ENCODE results near the gene SSUH2.
A peak's percentile ranks its signal among the peaks of the same experiment; 100 is the strongest.

Gene SSUH2

GRCh38 chr3:8640223-8640622 is 4.4 kb downstream of the SSUH2 start:
- DNase-seq (ENCODE audit: low read depth): no peak

- no peak for DNase-seq (ENCODE audit: low read depth)
Measured at GRCh38 chr3:8639659-8640000, 5.0 kb downstream of the SSUH2 start.

GRCh38 chr3:8638994-8639658 is 5.5 kb downstream of the SSUH2 start:
- no peak for DNase-seq (ENCODE audit: low read depth)

DNA sequence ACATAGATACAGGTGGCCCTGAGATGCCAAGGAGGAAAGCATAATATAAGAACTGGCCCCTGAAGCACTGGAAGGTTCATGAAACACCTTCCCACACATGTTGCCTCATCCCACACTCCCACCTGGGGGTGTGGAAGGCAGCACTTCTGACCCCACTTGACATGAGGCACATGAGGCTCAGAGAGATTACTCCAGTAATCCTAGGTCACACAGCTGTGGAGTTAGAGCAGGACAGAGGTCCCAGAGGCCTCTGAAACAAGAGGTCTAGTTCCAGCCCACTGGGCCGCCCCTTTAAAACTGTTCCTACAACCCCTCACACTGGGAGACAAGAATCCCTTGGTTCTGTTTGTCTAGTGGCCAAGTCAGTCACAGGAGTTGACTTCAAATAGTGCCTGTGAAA is 7.2 kb downstream of the SSUH2 start:
- no peak for DNase-seq (ENCODE audit: low read depth)

- DNase-seq (ENCODE audit: low read depth): no peak
Measured at GRCh38 chr3:8635631-8636030, 9.0 kb downstream of the SSUH2 start.

- no peak for DNase-seq (ENCODE audit: low read depth)
Measured at GRCh38 chr3:8635125-8635524, 9.5 kb downstream of the SSUH2 start.

DNA sequence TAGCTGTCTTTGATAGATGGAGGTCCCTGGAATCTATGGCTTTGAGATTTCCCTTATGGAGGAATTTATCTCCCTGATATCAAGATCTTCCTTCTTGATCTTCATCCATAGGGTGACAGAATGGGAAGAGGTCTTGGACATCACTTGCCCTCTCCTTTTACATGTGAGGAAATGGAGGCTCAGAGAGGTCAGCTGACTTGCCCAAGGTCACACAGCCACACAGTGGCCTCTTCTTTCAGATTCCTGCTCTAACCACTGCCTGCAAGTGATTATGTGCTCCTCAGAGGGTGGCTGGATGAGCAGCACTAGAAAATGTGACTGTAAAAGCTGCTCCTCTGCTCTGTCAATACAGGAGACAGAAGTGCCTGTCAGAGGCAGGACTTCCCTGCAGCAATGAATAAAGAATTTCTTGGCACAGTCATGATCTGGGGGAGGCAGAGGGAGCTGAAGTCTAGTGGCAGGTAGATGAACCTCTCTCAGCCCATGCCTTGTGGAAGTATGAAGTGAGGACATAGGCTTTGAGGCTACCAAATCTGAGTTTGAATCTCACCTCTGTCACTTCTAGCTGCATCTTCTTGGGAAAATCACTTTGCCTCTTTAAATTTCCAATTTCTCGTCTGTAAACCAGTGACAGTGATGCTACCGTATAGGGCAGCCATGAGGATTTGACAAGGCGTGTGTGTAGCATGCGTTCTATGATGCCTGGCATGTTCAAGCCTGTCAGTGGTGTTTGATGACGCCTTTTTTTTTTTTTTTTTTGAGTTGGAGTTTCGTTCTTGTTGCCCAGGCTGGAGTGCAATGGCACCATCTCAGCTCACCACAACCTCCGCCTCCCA is 12.0 kb downstream of the SSUH2 start:
- DNase-seq (ENCODE audit: low read depth): no peak

DNA sequence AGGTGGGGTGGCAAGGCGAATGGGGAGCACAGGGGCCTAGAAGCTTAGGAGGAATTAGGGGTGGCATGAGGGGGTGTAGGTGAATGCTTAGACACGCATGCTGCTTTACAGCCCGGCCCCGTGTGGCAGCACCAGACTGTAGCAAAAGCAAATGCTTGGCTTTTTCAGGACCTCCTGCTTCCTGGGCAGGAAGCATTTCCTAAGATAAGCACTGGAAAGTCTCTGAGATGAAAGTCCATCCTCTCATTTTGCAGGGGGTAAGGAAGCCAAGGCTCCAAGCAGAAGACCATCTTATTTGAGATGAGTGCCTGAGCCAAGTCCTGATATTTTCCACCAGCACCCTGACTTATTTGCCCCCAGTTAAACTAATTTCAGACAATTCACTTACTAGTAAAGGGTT is 12.9 kb downstream of the SSUH2 start:
- no peak for DNase-seq (ENCODE audit: low read depth)

DNA sequence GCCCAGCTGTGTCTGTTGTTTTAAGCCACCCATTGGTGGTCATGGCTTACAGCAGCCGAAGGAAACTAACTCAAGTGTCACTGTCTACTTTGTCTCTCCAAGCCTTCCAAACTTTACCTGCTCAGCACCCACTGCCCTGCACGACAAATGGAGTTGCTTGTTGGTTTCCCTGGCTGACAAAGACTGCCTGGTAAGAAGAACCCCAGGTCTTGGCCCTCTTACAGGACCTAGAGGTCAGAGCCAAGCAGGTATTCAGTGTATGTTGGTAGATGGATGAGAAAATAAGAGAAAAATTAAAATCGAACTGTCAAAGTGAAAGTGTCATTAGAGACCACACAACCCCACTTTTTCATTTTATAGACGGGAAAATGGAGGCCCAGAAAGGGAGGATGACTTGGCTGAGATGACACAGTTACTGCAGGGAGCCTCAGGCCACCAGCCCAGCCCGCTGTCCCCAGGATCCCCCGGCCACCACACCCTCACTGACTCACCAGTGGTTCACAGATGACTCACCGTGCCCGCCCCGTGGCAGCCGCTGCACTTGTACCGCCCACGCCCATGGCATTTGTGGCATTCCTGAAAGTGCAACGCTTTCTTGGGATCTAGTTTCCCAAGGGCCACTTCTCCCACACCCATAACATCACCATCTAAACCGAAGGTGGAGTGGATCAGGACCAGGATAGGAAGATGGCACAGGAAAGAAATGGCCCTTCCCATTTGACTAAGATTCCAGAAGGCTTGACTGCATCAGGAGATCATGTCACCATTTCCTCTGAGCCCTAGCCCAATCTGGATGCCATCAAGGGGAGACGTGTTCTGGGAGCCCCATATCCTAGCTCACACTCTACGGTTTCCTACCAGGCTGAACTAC is 15.2 kb downstream of the SSUH2 start:
- DNase-seq (ENCODE audit: low read depth): peak; percentile 34

- no peak for DNase-seq (ENCODE audit: low read depth)
Measured at GRCh38 chr3:8627949-8628348, 16.6 kb downstream of the SSUH2 start.

- no peak for DNase-seq (ENCODE audit: low read depth)
Measured at GRCh38 chr3:8627201-8627940, 17.2 kb downstream of the SSUH2 start.

DNA sequence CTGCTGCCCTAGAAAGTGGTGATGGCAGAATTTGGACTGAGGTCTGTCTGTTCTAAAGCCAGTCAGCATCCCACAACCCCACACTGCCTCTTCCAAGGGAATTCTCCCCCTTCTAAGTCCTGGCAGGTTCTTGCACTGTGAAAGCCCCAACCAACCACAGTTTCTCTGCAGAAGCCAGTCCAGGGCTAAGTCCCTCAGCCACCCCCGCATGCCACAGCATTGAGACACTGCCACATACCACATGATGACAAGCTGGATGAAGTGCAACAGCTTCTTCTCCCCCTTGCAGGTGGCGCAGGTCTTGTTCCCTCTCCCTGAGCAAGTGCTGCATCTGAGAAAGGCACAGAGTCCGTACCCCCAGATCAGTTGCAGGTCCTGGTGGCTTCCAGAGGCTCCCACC is 18.6 kb downstream of the SSUH2 start:
- DNase-seq (ENCODE audit: low read depth): no peak

DNA sequence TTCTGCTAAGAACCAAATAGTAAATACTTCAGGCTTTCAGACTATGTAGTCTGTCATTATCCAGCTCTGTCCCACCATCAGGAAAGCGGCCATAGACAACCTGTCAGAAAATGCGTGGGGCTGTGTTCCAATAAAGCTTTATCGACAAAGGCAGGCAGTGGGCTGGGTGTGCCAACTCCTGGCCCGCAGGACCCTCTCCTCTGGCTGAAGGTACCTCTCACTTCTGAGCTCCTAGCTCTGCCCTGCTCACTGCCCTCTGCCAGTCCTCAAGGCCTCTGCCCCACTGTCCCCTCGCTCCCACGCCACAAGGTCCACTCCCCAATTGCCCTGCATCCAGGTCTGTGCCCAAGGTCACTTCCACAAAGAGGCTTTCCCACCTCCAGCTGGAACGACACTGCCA is 20.0 kb downstream of the SSUH2 start:
- DNase-seq (ENCODE audit: low read depth): no peak

DNA sequence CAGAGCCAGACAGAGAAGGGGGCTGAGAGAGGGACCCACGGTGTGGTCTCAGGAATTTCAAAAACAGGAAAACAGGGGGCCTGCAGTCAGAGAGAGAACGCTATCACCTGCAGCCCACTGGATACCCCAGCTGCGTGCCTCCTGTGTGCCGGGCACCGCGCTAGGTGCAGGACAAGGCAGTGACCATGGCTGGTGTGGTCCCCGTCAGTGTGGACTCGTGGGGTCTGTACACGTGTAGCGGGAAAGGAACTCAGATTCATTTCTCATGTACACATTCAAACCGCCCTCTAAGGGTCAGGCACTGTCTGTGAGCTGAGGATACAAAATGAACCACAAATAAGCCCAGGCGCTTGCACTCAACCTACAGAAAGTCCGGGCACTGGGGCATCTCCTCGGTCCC is 20.9 kb downstream of the SSUH2 start:
- DNase-seq (ENCODE audit: low read depth): no peak

DNA sequence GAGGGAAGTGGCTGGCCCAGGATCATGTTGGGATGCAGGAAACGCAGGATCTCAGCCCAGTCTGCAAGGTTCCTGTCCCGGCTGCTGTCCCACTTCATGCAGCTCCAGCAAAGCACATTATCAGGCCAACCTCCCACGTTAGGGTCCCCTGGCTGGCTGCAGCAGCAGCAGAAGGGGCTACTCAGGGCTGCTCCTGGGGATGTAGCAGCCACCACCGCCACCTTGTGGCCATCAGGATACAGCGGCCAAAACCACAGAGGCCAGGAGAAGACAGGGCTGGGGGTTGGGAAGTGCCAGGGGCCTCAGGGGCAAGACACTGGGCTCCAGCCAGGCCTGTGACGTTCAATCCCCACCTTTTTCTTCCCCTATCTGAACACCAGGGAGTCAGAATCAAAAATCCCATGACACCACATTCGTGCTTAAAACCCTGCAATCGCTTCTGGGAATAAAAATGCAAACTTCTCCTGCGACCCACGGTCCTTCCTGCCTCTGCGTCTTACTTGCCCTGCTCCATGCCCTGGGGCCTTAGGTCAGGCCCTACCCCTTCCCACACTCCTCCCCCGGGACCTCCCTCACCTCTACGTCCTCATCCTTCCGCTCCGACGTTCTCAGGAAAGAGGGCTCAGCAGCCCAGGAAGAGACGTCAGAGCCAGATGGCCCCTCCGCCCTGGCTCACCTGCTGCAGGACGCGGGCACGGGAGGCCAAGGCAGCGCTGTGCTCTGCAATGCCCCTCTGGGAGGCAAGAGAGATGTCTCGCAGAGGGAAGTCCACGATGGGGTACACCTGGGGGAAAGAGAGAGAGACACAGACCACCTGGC is 21.5 kb downstream of the SSUH2 start:
- no peak for DNase-seq (ENCODE audit: low read depth)

- DNase-seq (ENCODE audit: low read depth): no peak
Measured at GRCh38 chr3:8621872-8622271, 22.7 kb downstream of the SSUH2 start.

DNA sequence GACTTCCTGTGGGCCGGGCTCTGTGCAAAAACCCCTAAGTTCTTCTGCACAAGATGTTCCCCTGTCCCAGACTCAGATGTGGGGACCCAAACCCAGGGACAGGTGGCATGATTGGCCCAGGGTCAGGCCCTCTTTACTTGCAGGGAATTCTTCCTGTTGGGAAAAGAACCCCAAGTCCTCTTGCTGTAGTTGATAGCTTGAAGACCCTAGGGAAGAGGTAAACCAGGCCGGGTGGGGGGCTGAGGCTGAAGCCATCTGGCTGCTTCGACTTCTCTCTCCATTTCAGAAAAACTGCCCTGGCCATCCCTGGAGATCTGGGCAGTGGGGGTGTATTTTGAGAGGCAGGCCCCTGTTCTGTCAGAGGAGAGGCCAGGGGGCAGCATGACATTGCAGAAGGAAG is 23.5 kb downstream of the SSUH2 start:
- no peak for DNase-seq (ENCODE audit: low read depth)

DNA sequence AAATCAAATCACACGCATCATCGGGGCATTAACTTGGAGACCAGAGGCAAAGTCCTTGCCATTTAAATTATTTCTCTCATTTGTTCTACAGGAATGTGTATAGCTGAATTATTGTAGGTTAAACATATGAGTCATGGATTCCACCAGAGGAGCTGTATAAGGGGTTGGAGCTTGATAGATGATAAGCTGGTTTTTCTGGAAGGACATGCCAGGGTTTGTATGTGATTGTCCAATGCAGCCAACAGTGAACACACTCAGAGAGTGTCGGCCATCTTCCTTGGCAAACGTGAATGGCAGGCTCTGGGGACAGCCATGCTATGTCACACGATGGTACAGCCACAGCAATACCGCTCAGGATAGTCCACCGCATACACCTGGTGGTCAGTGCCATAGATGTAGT is 25.1 kb downstream of the SSUH2 start:
- no peak for DNase-seq (ENCODE audit: low read depth)

GRCh38 chr3:8618950-8619349 is 25.6 kb downstream of the SSUH2 start:
- no peak for DNase-seq (ENCODE audit: low read depth)

DNA sequence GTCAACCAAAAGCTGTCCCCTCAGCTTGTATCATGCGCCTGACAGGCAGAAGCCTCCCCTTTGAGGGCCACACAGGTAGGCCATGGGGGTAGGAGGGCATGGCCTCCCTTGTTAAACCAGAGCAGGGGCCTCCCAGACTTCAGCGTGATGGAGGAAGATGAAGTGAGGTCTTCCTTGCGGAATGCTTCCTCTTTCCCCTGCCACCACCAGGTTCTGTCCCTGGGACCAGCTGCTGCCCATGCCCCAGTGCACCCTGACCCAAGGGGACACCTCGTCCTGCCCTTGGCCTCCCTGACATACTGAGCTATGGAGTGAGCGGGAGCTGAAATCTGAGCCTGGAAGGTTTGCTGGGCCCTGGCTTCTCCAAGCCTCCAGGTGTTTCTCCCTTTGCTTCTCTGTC is 26.7 kb downstream of the SSUH2 start:
- DNase-seq (ENCODE audit: low read depth): no peak

DNA sequence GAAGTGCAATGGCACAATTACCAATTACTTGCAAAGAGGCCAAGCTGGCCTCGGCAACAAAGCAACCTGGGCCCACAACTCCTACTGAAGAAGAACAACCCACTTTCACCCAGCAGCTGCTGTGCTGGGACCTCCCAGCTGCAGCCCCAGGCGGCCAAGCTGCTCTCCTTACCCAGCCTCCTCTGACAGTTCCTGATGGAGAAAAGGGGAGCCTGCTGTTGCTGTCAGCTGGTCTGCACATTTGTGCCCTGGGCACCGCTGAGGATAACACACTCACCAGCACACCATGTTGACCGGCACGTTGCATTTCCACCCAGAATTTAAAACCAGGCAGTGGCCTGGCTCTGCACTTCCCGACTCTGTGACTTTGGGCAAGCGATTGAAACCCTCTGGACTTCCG is 33.6 kb downstream of the SSUH2 start:
- DNase-seq (ENCODE audit: low read depth): no peak

Measured in stimulated activated CD8-positive, alpha-beta memory T cell treated with anti-CD3 and anti-CD28 coated beads, Interleukin-15, amount 100 ng/mL, for 24 hours (primary cell).